Daoy (cell line): ENCODE results near the gene HSPA1L. TPM values are rescaled to one million over a fixed set of nuclear protein-coding genes. Genes with fewer than 3 reads are reported as not detected.

ENCODE experiments used
- DNase-seq: peaks from one replicate; pipeline ENCODE4 v3.0.0-alpha.2; 2015; ENCODE audit warnings: low read depth
- total RNA-seq: library from RNA; depleted of rRNA; stranded (reverse); fragments of >200 nt; shearing (Covaris generic); gene quantifications from 2 replicates; pipeline ENCODE4 v1.2.3, GENCODE V29; 2014

Gene HSPA1L
- total RNA-seq, 1 experiment from 2014 or later, result 0.80 TPM

DNA sequence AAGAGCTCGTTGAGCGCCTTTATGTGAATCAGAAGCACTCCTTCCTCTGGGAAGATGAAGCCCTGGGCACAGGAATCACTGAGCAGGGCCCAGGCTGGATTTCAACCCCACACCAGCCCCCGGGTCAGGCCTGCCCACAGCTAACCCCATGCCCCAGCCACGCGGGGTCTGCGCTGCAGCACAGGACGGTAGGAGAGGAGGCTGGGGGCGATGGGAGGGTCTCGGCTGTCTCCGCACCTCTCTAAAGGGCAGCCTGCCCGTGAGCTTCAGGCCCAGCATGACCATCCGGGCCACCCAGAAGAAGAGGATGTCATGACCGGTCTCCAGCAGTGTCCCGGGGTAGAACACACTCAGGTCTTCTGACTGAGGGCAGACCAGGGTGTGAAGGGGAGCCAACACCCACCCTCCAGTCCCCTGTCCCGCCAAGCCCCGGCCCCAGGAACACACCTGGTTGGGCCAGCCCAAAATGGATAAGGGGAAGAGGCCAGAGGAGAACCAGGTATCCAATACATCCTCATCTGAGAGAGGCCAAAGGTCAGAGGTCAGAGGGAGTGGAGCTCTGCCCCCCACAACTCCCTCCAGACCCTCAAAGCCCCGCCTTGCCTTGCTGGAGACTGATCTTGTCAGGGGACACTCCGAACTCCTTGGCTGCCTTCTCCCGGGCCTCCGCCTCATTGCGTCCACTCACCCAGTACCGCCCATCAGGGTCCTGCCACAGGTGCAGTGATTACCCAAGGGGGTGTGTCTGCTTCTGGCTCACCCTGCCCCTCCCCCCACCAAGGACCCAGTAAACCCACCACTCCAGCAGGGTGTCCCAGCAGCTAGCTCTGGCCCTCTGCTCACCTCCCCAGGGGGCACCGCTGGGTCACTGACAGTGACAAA, 33.6 kb downstream of the HSPA1L start:
- DNase-seq, result no peak

DNA sequence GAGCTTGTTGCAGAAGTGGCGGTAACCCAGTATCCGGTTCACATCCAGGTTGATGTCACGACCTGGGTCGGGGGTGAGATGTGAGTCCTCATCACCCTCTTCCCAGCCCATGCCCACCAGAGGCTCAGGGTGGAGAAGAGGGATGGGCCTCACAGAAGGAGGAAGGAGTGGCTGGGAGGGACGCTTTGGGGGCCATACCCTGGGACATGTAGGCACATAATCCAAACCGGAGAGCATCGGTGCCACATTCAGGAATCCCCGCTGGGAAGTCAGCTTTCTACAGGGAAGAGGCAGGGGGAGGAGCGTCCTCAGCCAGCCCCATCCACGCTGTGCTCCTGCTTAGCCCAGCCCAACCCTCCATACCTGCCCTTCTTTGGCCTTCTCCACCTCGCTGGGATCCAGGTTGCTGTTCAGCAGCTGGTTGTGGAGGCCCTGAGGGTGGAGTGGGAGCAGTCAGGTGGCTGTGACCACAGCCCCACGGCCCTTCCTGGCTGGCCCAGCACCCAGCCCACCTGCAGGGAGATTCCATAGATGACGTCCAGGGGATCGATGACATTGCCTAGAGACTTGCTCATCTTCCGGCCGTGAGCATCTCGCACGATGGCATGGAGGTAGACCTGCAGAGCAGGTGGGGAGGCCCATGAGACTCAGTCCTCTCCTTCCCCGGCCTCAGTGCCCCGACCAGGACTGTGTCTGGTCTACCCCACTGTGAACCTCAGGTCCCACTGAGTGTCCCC, 34.4 kb downstream of the HSPA1L start:
- no peak for DNase-seq

DNA sequence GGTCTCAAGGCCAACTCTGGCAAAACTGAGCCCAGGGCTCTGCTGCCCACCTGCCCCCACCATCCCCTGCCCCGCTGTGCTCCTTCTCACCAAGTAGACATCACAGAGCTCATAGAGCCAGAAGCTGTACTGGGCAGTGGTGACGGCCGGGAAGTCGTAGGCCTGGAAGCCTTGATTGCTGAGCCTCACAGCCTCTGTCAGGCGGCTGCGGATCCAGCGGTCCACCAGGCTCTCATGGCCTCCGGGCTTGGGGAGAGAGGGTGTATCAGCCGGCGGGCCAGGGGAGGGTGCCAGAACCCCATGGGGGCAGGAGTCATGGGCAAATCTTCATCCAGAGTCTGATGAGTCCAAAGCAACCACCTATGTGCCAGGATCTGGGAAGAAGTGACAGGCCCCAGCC, 35.2 kb downstream of the HSPA1L start:
- DNase-seq, result no peak

DNA sequence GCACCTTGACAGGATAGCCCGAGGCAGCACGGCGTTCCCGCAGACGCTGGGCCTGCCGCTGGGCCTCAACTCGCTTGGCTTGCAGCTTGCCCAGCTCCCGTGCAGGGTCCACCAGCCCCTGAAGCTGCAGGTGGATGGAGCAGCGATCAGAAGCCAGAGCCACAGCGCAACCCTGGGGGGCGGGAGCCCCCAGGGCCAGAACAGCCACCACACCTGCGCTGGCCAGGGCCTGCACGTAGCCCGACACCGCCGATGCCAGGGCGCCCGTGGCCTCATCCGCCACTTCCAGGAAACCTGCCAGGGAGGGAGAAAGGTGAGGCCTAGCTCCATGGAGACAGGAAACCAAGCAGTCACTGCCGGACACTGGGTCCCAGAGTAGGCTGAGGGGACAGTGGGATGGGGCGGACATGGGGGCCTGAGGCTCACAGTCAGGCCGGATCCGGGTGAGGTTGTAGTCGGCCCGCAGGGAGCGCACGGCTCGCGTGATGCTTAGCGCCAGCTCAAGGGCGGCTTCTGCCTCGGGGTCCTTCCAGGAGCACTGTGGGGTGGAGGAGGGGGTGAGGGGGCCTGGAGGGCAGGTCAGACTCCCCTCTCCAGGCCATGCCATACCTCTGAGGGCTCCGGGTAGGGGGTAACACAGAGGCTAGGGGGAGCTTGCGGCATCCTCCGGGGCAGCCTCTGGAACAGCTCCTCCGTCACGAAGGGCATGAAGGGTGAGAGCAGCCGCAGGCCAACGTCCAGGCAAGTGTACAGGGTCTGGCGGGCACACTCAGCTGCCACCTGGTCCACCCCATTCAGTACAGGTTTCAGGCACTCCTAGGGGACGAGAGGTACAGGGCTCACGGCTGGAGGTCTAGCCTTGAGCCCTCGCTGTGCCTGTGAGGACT, 35.8 kb downstream of the HSPA1L start:
- DNase-seq, result no peak

DNA sequence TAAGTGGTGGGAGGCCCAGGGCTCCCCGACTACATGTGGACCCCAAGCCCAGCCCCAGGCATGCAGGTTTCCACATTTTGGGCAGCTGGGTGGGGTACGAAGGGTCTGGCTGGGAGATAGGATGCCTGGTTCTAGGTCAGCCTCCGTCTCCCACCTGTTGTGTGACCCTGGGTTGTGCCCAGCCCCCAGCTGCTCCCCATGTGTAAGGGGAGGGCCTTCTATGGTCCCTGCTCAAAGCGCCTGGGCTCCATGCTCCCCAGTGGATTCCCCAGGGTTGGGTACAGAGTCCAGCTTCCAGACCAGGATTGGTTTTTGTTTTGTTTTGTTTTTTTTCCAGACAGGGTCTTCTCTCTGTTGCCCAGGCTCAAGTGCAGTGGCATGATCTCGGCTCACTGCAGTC, 36.9 kb downstream of the HSPA1L start:
- no peak for DNase-seq

DNA sequence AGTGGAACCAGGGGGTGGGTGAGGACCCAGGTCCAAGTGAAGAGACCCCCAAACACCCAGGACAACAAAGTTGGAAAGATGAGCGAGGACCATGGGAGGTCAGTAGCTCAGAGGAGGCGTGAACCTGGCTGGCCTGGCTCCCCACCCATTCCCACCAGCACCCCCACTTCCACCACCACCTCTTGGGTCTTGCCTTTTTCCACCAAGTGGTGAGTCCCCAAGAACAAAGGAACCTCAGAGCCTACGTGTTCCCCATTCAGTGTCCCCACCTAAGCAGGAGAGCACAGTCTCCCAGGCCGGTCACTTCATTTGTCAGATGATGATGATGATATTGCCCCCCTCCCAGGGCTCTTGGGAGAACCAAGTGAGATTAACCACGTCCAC, 37.4 kb downstream of the HSPA1L start:
- DNase-seq, result no peak

DNA sequence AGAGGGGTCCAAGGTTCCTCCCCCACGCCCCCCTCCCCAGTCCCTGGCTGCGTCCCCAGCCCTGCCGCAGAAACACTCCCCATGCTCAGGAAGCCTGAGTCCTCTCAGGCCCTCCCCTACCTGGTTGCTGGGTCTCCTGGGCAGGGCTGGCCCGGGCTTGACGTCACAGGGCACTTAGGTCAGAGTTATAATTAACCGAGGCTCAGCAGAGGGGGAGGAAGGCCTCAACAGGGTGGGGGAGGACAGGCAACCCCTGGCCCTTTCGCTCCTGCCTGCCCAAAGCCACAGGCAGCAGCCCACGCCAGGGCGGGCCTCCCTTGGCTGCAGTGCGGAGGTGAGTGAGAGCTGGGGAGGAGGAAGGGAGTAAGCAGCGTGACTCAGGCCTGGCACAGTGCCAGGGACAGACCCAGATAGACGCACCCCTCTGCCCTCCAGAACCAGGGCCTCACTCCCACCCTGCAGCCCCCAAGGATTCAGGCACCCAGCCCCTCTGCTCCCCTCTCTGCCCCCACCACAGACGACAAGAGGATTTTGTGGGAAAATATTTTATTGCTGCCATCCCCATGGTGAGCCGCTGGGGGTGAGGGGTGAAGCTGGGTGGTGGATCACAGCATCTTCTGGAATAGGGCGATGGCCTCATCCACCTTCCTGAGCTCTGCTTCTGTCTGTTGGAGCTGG, 38.0 kb downstream of the HSPA1L start, which contains the start of gene VWA7:
VWA7 (minus strand) TSS at position 340 of the 678 bp plus-strand sequence. CDS start 549 bp downstream, outside the sequence.
- DNase-seq, result peak; percentile 96

DNA sequence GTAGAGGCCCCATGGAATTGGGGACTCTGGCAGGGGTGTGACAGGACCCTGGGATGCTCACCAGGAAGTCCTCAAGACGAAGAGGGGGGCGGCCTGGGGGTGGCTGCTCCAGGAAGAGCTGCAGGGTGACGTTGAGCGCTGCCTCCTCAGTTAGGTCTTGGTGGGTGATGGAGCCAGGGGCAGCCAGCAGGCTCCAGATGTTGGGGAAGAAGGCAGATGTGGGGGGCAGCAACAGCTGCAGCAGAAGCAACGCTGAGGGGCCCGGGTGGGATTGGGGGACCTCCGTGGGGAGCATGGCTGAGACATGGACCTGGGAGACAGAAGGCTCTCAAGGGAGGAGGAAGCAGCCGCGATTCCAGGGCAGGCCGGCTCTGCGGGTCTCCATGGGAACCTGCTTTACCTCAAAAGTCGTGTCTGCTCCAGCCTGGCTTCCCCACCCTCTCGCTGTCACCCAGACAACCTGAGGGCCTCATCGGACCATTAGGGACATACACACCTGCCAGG, 38.5 kb downstream of the HSPA1L start:
- no peak for DNase-seq

DNA sequence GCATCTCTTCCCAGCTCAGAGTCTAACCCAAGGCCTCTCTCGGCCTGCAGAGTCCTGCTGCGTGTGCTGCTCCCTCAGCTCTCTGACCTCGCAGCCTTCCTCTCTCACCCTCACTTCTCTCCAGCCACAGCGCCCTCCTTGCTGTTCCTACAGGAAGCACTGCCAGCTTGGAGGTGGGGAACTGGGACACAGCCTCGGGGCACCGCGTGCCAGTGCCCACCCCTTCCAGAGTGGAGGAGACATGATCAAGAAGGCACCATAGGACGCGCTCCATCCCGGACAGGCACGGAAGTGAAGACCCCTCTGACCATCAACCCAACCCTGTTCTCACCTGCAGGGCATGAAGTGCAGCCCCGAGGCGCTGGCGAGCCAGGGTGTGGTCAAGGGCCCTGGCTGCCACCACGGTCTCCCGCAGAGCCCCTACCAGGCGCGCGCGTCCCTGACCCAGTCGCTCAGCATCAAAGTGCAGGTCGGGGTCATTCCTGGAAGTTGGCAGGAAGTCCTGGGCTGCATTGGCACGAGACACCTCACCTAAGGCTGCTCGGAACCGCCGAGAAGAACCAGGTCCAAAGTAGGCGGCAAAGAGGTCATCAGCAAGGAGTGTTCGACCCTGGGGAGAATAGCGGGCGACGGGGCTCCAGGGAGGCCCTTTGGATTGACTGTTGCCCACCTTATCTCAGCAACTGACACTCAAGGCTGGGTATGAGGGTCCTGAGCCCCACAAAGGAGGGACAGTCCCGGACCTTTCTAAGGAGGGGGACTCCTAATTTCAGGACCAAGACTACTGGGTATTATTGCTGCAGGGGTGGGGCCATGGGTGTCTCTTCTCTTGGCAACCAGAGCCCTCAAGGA, 39.2 kb downstream of the HSPA1L start:
- DNase-seq, result no peak

DNA sequence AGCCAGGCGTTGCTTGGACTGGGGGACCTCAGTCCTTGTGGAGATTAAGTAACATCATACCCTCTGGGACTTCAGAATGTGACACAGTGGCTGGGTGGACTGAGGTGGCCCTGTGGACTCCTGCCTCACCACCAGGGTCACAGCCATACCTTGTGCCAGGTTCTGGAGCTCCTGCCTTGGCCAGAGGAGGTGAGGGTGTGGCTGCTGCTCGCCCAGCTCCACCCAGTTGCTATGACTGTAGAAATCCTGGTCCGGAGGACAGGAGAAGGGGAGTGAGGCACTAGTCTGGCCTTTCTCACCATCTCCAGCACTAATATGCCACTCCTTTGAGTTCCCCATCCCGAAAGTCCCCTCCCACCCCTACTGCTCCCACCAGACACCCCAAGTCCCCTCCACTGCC, 39.9 kb downstream of the HSPA1L start:
- no peak for DNase-seq

DNA sequence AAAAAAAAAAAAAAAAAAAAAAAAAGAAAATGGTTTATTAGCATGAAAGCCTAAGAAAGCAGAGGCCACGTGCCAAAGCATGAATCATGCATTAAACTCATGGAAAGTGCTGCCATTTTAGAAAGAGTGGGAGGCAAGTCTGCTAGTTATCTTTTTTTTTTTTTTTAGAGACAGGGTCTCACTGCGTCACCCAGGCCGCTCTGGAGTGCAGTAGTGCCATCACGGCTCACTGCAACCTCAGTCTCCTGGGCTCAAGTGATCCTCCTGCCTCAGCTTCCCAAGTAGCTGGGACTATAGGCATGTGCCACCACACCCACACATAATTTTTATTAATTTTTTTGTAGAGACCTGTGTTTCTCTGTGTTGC, 43.1 kb downstream of the HSPA1L start:
- DNase-seq, result peak; percentile 51

DNA sequence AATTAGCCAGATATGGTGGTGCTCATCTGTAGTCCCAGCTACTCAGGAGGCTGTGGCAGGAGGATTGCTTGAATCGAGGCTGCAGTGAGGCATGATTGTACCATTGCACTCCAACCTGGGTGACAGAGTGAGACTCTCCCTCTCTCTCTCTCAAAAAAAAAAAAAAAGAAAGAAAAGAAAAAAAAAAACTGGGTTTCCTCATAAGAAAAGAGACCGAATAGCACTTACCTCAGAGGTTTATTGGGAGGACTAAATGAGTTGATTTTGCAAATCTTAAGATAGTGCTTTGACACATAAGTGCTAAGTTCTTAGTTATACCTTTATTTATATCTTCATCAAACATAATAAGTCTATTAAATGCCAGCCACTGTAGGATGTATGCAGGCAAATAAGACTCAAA, 44.2 kb downstream of the HSPA1L start:
- no peak for DNase-seq

DNA sequence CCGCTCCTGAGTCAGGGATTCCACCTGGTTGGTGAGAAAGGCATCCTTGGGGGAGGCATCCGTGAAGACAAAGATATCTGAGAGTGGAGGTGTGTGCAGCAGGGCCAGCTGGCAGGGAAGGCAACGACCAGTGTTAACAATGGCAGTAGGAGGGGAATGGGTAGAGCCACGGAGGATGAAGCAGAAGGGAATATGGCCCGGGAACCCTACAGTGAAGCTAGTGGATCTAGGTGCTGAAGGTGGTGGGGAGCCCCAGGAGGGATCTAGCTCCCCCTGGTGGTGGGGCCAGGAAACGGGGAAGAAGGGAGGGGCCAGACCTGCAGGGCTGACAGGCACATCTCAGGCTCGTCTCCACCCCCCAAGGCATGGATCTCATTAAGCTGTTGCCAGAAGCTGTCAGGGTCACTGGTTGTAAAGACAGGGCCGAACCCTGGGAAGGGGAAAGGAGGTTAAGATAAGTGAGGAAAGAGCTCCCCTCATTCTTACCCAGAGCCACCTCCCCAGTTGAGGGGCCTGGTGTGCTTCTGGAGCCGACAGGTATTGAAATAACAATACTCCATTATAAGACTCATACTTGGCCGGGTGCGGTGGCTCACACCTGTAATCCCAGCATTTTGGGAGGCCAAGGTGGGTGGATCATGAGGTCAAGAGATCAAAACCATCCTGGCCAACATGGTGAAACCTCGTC, 45.3 kb downstream of the HSPA1L start:
- DNase-seq, result peak; percentile 78

DNA sequence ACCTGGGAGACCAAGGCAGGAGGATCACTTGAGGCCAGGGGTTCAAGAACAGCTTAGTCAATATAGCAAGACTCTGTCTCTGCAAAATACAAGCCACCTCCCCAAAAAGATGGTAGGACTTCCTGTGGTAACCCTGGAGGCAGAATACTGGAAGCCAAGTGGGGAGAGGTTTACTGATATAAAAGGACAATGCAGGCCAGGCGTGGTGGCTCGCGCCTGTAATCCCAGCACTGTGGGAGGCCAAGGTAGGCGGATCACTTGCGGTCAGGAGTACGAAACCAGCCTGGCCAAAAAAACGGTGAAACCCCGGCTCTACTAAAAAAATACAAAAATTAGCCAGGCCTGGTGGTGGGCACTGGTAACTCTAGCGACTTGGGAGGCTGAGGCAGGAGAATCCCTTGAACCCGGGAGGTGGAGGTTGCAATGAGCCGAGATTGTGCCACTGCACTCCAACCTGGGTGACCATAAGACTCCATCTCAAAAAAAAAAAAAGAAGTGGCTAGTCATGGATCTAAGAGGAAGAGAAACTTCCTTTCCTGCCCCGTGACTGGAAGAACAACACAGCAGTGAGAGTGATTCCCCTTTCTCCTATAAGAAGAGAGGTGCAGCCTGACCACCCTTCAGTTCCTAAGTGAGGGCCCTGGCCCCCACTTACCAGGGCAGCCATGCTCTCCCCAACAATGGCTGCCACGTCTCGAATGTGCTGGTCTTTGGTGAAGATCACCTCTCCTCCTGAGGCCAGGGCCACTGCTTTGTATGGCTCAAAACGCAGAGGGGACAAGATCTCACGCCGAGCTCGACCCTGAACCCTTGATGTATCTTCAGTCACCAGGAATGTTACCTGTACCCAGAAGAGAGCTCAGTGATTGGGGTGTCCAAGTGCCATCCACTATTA, 46.5 kb downstream of the HSPA1L start:
- no peak for DNase-seq

DNA sequence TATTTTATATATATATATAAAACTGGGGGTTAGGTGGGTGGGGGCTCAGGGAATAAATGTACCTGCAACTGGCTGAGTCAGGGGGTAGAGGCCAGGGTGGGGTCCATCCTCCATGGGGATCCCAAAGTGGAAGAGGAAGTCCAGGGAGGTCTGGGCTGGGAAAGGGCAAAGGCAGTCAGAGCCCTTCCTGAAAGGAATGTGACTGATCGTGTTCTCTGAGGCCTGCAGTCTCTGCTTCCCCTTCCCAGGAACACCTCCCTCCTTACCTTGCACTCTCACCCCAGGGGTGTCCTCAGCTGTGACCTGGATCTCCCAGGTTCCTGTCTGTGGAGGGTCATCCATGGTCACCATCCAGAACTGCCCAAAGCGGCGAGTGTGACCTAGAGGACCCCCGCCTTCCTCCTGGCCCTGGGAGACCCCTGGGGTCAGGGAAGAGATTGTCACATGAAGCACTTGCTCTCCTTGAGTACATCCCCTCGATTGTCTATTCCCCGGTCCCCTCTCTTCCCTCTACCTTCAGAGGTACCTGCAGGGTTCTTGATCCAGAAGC, 47.9 kb downstream of the HSPA1L start:
- no peak for DNase-seq

DNA sequence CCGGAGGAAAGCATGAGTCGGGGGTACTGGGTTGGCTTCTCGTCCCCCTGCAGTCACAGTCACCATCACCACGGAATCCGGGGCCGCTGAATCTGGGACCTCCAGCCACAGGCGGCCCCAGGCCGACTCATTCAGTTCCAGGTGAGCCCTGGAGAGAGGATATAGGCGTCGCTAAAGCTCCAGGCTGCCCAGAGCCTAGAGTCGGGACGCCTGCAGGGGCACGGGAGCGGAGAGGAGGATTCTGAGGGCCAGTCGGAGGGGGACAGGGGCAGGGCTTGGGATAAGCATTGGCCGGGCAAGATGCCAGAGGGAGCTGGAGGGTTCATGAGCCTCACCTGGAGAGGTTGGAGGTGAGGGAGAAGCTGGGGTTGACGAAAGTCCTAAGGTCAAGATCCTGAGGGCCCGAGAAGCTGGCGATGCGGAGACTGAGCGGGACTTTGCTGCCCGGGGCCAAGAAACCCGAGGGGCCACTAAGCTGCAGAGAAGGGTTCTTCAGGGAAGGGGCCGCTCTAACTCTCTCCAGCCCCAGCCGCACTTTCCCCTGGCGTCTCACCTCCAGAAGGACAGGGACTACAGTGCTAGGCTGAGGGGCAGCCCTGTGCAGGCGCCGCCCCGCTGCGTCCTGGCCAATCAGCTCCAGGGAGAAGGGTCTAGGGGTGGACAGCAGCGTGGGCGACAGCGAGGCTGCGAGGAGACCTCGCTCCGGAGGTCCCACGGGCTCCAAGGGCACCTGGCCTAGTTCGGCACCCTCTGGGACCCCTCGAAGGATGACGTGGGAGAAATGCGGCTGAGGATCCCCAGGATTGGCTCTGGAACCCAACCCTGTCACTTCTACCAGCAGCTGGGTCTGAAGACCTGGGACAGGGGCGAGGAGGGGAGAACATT, 48.9 kb downstream of the HSPA1L start:
- DNase-seq, result no peak

DNA sequence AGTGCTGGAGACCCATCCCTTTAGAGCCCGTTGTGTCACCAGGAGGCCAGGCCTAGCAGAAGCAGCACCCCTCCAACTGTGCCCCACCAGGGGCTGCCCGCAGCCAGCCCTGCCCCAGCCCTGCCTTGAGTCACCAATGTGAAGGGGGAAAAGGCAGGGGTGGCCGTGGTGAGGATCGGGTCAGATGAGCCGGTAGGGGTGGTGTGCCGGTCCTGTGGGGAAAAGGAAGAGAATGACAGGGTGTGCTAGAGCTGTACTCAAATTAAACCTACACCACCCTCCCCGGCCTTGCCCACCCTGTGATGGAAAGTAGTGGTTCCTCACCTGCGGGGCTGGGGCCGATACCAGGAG, 49.5 kb downstream of the HSPA1L start:
- no peak for DNase-seq
